Head of caudate nucleus (tissue), 42 donors: Measurements from ENCODE around the gene FRMD4B.
A peak's percentile ranks its signal among the peaks of the same experiment; 100 is the strongest.

Experiments
- DNase-seq, 42 donors: peaks; one replicate each; pipeline versions ENCODE4 v3.0.0 to v3.0.0-alpha.2; 2020 to 2021; ENCODE audit warnings: mixed read lengths in 7 of 42
- intact Hi-C: fragments of 100-400 bp; cut with DNase I; formaldehyde crosslinking; loops from one replicate; pipeline ENCODE4 v1.15.0; 2022

The FRMD4B gene

GRCh38 chr3:69385723-69386555 is at the start of gene FRMD4B:
Gene FRMD4B, minus strand, starts transcription at chr3:69386088. Its CDS starts 99 bp downstream, at chr3:69385989.
- peak; percentile 86 to 97 (median 94) for DNase-seq
- intact Hi-C loops: loop anchor here (5.0 kb wide), 1 partner anchor 64 kb away; no protein-coding TSS in a partner anchor

GRCh38 chr3:69433969-69434325 is 48.1 kb upstream of the FRMD4B start:
- intact Hi-C loops: loop anchor here (10.0 kb wide), 1 partner anchor 111 kb away; no protein-coding TSS in a partner anchor
- DNase-seq: no peak

DNA sequence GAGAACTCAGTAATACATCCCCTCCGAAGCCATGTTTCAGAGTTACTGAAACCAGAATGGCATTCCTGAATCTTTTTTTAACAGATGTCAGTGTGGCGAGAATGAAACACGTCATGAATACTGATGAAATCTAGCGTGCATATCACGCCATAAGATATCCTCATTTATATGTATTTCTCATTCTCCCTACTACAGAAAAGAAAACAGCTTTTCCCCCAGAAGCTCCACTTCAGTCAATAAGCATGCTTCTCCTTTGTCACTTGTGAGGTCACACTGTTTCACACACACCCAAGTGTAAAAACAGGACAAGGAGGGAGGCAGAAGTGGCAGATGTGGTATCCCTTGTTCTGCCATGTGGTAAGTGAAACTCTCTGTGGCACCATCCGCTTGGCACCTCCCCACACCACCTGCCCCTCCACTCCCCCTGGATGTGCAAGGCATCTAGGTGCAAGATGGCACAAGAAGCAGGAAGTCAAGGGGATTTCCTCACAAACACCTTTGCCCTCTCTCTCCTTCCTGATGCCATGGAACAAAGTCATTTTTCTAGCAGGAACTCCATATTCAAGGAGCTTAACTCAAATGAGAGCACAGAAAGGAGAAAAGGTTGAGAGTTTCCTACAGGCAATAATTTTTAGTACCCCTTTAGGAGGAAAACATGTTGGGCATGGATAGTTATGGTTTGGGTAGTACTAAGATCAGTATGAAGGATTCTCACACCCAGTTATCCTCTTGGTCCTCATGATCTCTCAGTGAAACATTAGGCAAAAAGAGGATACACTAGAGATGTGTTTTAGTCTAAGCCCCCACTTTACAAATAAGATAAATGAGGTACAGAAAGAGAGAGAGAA is 47.5 kb upstream of the FRMD4B start:
- peak in 1 of 42 donors; percentile 42 for DNase-seq
- intact Hi-C loops: loop anchor here (10.0 kb wide), 1 partner anchor 111 kb away; no protein-coding TSS in a partner anchor

DNA sequence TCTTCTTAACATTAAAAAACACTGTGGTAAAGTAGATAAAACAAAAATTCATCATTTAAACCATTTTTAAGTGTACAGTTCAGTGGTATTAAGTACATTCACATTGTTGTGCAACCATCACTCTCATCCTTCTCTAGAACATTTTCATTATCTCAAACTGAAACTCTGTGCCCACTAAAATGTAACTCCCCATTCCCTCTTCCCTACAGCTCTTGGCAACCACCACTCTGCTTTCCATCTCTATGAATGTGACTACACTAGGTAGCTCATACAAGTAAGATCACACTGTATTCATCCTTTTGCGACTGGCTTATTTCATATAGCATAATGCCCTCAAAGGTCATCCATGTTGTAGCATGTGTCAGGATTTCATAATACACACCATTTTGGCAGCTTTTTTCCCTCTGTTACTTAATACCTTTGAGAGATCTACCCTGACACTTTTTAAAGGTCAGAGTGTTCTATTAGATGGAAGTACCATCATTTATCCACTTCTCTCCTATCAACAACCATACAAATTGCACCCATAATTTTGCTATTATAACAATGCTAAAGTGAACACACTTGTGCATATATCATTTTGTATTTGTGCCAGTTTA is 42.9 kb upstream of the FRMD4B start:
- intact Hi-C loops: loop anchor here (10.0 kb wide), 2 partner anchors 236 to 264 kb away; no protein-coding TSS in a partner anchor
- DNase-seq: no peak

DNA sequence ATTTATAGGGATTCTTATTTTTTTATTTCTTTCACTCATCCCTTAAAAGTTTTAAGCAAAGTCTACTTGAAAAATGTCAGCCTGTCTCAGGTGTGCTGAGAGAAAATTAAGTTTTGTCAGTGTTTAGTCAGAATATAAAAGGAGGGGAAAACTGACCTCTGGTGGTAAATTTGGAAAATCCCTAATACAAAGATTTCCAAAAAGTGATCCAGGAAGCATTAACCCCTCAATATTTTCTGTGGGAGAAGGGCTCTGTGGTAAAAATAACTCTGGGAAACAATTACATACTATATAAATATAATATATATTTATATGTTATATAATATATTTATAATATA is 41.0 kb upstream of the FRMD4B start:
- intact Hi-C loops: loop anchor here (10.0 kb wide), 2 partner anchors 238 to 262 kb away; no protein-coding TSS in a partner anchor

GRCh38 chr3:69426291-69426966 is 40.5 kb upstream of the FRMD4B start:
- no peak for DNase-seq
- intact Hi-C loops: loop anchor here (10.0 kb wide), 2 partner anchors 238 to 262 kb away; no protein-coding TSS in a partner anchor

More for the DNA sequence above, 41.0 kb upstream of the FRMD4B start:
- DNase-seq: no peak

- DNase-seq: peak in 20 of 42 donors; percentile 15 to 59 (median 42)
- intact Hi-C loops: loop anchor here (10.0 kb wide), 2 partner anchors 240 to 260 kb away; no protein-coding TSS in a partner anchor
These were observed 39.4 kb upstream of the FRMD4B start for GRCh38 chr3:69425249-69425648.

DNA sequence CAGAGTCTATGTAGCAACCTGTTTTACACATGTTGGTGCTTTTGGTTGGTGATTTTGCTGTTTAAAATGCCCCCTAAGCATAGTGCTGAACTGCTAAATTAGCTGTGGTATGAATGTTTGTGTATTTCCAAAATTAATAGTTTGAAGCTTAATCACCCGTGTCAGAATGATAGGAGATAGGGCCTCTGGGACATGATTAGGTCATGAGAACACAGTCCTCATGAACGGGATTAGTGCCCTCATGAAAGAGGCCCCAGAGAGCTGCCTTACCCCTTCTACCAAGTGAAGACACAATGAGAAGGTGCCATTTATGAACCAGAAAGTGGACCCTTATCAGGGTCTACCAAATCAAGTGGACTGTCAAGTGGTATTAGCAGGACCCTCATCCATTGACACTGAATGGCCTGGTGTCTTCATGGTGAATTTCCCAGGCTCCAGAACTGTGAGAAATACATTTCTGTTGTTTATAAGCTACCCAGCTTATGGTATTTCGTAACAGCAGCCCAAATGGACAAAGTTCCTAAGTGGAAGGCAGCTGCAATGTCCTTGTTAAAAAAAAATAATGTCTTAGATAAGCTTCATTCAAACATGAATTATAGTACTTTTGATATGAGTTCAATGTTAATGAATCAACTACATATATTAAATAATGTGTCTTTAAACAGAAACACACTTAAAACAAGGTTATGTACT is 37.7 kb upstream of the FRMD4B start:
- intact Hi-C loops: loop anchor here (10.0 kb wide), 2 partner anchors 241 to 259 kb away; no protein-coding TSS in a partner anchor
- DNase-seq: no peak

DNA sequence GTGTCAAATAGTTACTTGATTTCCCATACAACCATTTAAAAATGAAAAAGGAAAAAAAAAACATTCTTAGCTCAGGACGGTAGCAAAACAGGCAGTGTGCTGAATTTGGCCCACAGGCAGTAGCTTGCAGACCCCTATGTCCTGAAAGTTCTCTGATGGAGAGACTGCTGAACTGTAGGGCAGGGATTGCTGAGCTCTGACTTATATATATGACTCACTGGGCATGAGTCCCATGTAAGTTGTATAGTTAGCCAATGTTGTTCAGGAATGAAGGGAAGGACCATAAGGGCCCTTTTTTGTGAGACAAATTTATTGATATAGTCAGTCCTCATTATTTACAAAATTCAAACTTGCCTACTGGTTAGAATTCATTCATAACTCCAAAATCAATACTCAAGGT is 36.9 kb upstream of the FRMD4B start:
- no peak for DNase-seq
- intact Hi-C loops: loop anchor here (10.0 kb wide), 2 partner anchors 242 to 258 kb away; no protein-coding TSS in a partner anchor

- no peak for DNase-seq
These were observed 35.1 kb upstream of the FRMD4B start for GRCh38 chr3:69420781-69421520.

DNA sequence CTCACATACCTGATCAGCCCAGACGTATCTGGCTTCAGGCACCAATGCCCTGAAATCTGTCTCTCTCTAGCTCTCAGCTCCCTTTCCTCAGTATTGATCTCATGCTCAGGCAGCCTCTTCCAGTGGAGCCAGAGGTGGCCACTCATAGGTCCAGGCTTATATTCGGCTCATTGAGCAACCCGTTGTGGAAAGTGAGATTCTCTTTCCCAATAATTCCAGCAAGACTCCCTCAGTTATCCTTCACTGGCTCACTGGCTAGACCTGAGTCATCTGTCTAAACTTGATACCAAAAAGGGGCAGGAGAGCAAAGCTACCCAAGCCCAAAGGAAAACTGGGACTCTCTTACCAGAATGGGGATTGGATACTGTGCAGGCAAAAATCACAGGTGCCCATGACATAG is 33.4 kb upstream of the FRMD4B start:
- intact Hi-C loops: no loop called here

More at GRCh38 chr3:69420781-69421520, 35.1 kb upstream of the FRMD4B start:
- intact Hi-C loops: loop anchor here (10.0 kb wide), 2 partner anchors 244 to 256 kb away; no protein-coding TSS in a partner anchor

DNA sequence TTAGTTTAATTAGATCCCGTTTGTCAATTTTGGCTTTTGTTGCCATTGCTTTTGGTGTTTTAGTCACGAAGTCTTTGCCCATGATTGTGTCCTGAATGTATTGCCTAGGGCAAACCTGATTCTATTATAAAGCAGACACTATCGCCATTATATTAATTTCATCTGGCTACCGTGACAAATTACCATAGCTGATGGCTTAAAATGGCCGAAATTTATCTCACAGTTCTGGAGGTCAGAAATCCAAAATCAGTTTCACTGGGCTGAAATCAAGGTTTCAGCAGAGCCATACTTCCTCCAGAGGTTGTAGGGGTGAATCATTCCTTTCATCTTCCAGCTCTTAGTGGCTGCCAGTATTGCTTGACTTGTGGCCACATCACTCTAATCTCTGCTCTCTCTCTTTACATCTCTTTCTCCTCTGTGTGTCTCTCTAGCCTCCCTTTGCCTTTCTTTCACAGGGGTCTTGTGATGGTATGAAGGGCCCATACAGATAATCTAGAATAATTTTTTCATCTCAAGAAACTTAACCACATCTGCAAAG is 31.7 kb upstream of the FRMD4B start:
- no peak for DNase-seq
- intact Hi-C loops: no loop called here

More for the DNA sequence above, 33.4 kb upstream of the FRMD4B start:
- no peak for DNase-seq

- DNase-seq: peak in 5 of 42 donors; percentile 20 to 49 (median 33)
- intact Hi-C loops: no loop called here
These were observed 27.8 kb upstream of the FRMD4B start for GRCh38 chr3:69413551-69414207.

DNA sequence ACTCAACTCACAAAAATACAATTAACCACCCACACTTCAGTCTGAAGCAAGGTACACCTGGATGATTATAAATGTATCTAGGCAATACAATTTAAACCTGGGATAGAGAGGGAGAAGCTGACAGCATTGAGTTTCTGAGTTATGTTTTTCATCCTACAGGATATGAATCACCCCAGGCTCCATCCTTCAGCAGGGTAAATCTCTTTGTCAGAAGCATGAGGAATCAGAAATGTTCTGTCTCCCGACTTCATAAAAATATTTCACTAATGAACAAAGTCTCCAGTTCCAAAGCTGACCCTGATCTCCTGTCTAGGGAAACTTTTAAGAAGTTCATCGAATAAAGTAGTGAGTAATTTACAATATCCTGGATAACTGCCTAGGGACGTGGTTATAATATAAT is 25.5 kb upstream of the FRMD4B start:
- DNase-seq: peak in 4 of 42 donors; percentile 27 to 56 (median 38)
- intact Hi-C loops: no loop called here

DNA sequence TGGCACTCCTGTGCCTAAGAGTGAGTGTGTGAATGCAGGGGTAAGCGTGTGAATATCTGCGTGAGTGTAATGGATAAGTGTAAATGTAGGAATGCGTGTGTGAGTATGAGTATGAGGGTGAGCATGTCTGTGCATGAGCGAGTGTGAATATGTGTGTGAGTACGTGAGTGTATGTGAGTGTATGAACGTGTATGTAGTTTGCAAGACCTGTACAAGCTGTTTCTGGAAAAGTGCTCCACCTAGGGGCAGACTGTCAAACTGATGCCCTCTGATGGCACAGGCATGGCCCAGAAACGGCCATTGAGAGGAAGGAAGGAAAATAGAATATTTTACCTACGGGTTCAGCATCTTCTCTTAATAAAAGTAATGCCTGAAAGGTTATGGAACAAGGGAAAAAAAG is 24.4 kb upstream of the FRMD4B start:
- DNase-seq: peak; percentile 41 to 94 (median 82)
- intact Hi-C loops: no loop called here

GRCh38 chr3:69409831-69410230 is 23.9 kb upstream of the FRMD4B start:
- DNase-seq: no peak
- intact Hi-C loops: no loop called here
